DMS 273 treated with DMSO at 0.1 percent for 48 hours (cell line): ENCODE data around the gene AAGAB.

Source experiments
- DNase-seq: peaks from one replicate; lab custom pipeline; 2025; lab: John Stamatoyannopoulos, UW

The AAGAB gene

GRCh38 chr15:67187351-67187854 lies 67.1 kb downstream of the AAGAB start:
- no peak for DNase-seq

- DNase-seq, result no peak
These were observed 67.8 kb downstream of the AAGAB start for GRCh38 chr15:67186688-67187087.

- no peak for DNase-seq
These were observed 68.2 kb downstream of the AAGAB start for GRCh38 chr15:67186226-67186649.

GRCh38 chr15:67185621-67186225 lies 68.7 kb downstream of the AAGAB start:
- DNase-seq, result peak; percentile 5

- DNase-seq, result no peak
These were observed 69.4 kb downstream of the AAGAB start for GRCh38 chr15:67185051-67185450.

- no peak for DNase-seq
These were observed 70.1 kb downstream of the AAGAB start for GRCh38 chr15:67184208-67184925.

GRCh38 chr15:67183443-67184169 lies 70.9 kb downstream of the AAGAB start:
- DNase-seq, result no peak

- no peak for DNase-seq
These were observed 73.2 kb downstream of the AAGAB start for GRCh38 chr15:67181221-67181639.

- no peak for DNase-seq
These were observed 73.8 kb downstream of the AAGAB start for GRCh38 chr15:67180514-67181191.

- DNase-seq, result no peak
These were observed 74.4 kb downstream of the AAGAB start for GRCh38 chr15:67180035-67180434.

- no peak for DNase-seq
These were observed 75.0 kb downstream of the AAGAB start for GRCh38 chr15:67179411-67179995.

GRCh38 chr15:67178569-67179210 lies 75.8 kb downstream of the AAGAB start:
- DNase-seq, result no peak

GRCh38 chr15:67177752-67178151 lies 76.7 kb downstream of the AAGAB start:
- no peak for DNase-seq

- no peak for DNase-seq
These were observed 78.1 kb downstream of the AAGAB start for GRCh38 chr15:67176195-67176971.

GRCh38 chr15:67175643-67176071 lies 78.8 kb downstream of the AAGAB start:
- no peak for DNase-seq

GRCh38 chr15:67174864-67175573 lies 79.4 kb downstream of the AAGAB start:
- no peak for DNase-seq

GRCh38 chr15:67174446-67174845 lies 80.0 kb downstream of the AAGAB start:
- no peak for DNase-seq

- no peak for DNase-seq
These were observed 80.7 kb downstream of the AAGAB start for GRCh38 chr15:67173786-67174185.

- no peak for DNase-seq
These were observed 81.5 kb downstream of the AAGAB start for GRCh38 chr15:67173005-67173404.

GRCh38 chr15:67172172-67172571 lies 82.3 kb downstream of the AAGAB start:
- DNase-seq, result no peak
